ENCODE results near the gene CBR1. TPM values are rescaled to one million over a fixed set of nuclear protein-coding genes. Genes with fewer than 3 reads are reported as not detected.

CBR1 gene
- total and polyA plus RNA-seq, 2 donors (not counting 1 experiment from before 2014, with no cell fraction given), result 12.4 to 14.4 TPM

- Histone ChIP-seq H3K4me1 (ENCODE audit: control insufficient read depth in 2 of 2, insufficient read depth in 2 of 2, low read length in 2 of 2) (peaks cover 3 to 15% of the 10 kb centered on the region in 2 donors), H3K79me2 (ENCODE audit: control insufficient read depth, insufficient read depth, low read length) (peaks cover 7% of the 10 kb centered on the region), H3K27me3 (replicated peaks in 1 of 4; ENCODE audit: control extremely low read depth in 1 of 4, control insufficient read depth in 3 of 4, insufficient read depth in 4 of 4, low read length in 3 of 4) (no peaks in the 10 kb centered on the region), H3K27ac (ENCODE audit: low read length in 2 of 2) (no peak overlapping the region), H4K20me1 (ENCODE audit: control insufficient read depth, insufficient read depth, low read length, poor library complexity, severe bottlenecking) (no peaks in the 10 kb centered on the region), H3K9me3 (ENCODE audit: control extremely low read depth in 1 of 3, control insufficient read depth in 2 of 3, insufficient read depth in 1 of 3, low read length in 2 of 3) (peaks cover 2 to 3% (median 2%) of the 10 kb centered on the region in 3 donors), H3K9ac (ENCODE audit: low read length) (no peak overlapping the region), H3K4me3 (ENCODE audit: control extremely low read depth in 1 of 5, extremely low read depth in 1 of 5, insufficient read depth in 1 of 5, low read depth in 2 of 5, low read length in 4 of 5) (no peak overlapping the region), H2AFZ (ENCODE audit: insufficient read depth, low read depth, low read length, poor library complexity, severe bottlenecking) (no peak overlapping the region), H3K36me3 (replicated peaks in 1 of 2; ENCODE audit: control extremely low read depth in 1 of 2, control insufficient read depth in 1 of 2, extremely low read depth in 1 of 2, insufficient read depth in 2 of 2, low read length in 1 of 2) (no peaks in the 10 kb centered on the region), H3K4me2 (replicated peaks; ENCODE audit: low read depth, low read length, poor library complexity, severe bottlenecking) (no peak overlapping the region)
- intact Hi-C loops (cut with micrococcal nuclease), result loop anchor here (10.0 kb wide), 3 partner anchors 1201 to 1989 kb away; partner anchors contain the start of genes DYRK1A, MRPS6, SLC5A3 and VPS26C
- H3K4me1 Mint-ChIP-seq, result peaks cover 14% of the 10 kb centered on the region
- ATAC-seq (ENCODE audit: low read depth) (no peak), DNase-seq (no peak)
- ChIA-PET POLR2A (interaction anchor here (0.7 to 1.1 kb wide), 2 partner anchors 17 to 20 kb away, joined by 3 to 9 read pairs; no protein-coding TSS in a partner anchor), CTCF (interaction anchor here (0.7 kb wide), 1 partner anchor 41 kb away, joined by 3 read pairs; no protein-coding TSS in a partner anchor)
- H3K27ac Mint-ChIP-seq, result no peak overlapping the region
- no peak overlapping the region for H3K4me3 Mint-ChIP-seq
- WGBS (ENCODE audit: insufficient coverage), result 95% methylated on average over 8 of the region's 14 CpGs
- no peaks in the 10 kb centered on the region for H3K27me3 Mint-ChIP-seq
- TF ChIP-seq CTCF (IDR thresholded peaks at IDR 0.05) (no peak), EZH2 (IDR thresholded peaks at IDR 0.05; ENCODE audit: borderline replicate concordance, insufficient read depth, low read depth, low read length, poor library complexity, severe bottlenecking) (no peak)
- no peaks in the 10 kb centered on the region for H3K9me3 Mint-ChIP-seq (ENCODE audit: insufficient read depth)
Observed at GRCh38 chr21:36063375-36064084, 6.3 kb upstream of the CBR1 start.

GRCh38 chr21:36064085-36064460 lies 5.8 kb upstream of the CBR1 start:
- Histone ChIP-seq H3K36me3 (replicated peaks in 1 of 2; ENCODE audit: control extremely low read depth in 1 of 2, control insufficient read depth in 1 of 2, extremely low read depth in 1 of 2, insufficient read depth in 2 of 2, low read length in 1 of 2) (no peaks in the 10 kb centered on the region), H3K27me3 (replicated peaks in 1 of 4; ENCODE audit: control extremely low read depth in 1 of 4, control insufficient read depth in 3 of 4, insufficient read depth in 4 of 4, low read length in 3 of 4) (no peaks in the 10 kb centered on the region), H3K4me1 (ENCODE audit: control insufficient read depth in 2 of 2, insufficient read depth in 2 of 2, low read length in 2 of 2) (peaks cover 5 to 16% of the 10 kb centered on the region in 2 donors), H3K9me3 (ENCODE audit: control extremely low read depth in 1 of 3, control insufficient read depth in 2 of 3, insufficient read depth in 1 of 3, low read length in 2 of 3) (peaks cover 2 to 8% (median 6%) of the 10 kb centered on the region in 3 donors), H4K20me1 (ENCODE audit: control insufficient read depth, insufficient read depth, low read length, poor library complexity, severe bottlenecking) (no peaks in the 10 kb centered on the region), H3K9ac (ENCODE audit: low read length) (no peak overlapping the region), H3K27ac (ENCODE audit: low read length in 2 of 2) (no peak overlapping the region), H2AFZ (ENCODE audit: insufficient read depth, low read depth, low read length, poor library complexity, severe bottlenecking) (no peak overlapping the region), H3K4me2 (replicated peaks; ENCODE audit: low read depth, low read length, poor library complexity, severe bottlenecking) (no peak overlapping the region), H3K79me2 (ENCODE audit: control insufficient read depth, insufficient read depth, low read length) (peaks cover 1% of the 10 kb centered on the region), H3K4me3 (ENCODE audit: control extremely low read depth in 1 of 5, extremely low read depth in 1 of 5, insufficient read depth in 1 of 5, low read depth in 2 of 5, low read length in 4 of 5) (no peak overlapping the region)
- no peak for ATAC-seq (ENCODE audit: low read depth)
- WGBS (ENCODE audit: insufficient coverage), result no CpG with 5 or more reads among the region's 4 CpGs
- no peak overlapping the region for H3K27ac Mint-ChIP-seq
- no peak for TF ChIP-seq EZH2 (IDR thresholded peaks at IDR 0.05; ENCODE audit: borderline replicate concordance, insufficient read depth, low read depth, low read length, poor library complexity, severe bottlenecking)
- TF ChIP-seq CTCF (IDR thresholded peaks at IDR 0.05), result no peak
- ChIA-PET CTCF (interaction anchor here (0.7 kb wide), 1 partner anchor 41 kb away, joined by 3 read pairs; no protein-coding TSS in a partner anchor), POLR2A (interaction anchor here (1.1 kb wide), 1 partner anchor 16 kb away, joined by 9 read pairs; no protein-coding TSS in a partner anchor)
- no peaks in the 10 kb centered on the region for H3K27me3 Mint-ChIP-seq
- DNase-seq, result no peak
- intact Hi-C loops (cut with micrococcal nuclease), result loop anchor here (10.0 kb wide), 3 partner anchors 1201 to 1989 kb away; partner anchors contain the start of genes DYRK1A, MRPS6, SLC5A3 and VPS26C
- H3K9me3 Mint-ChIP-seq (ENCODE audit: insufficient read depth), result peaks cover 1% of the 10 kb centered on the region
- peaks cover 9% of the 10 kb centered on the region for H3K4me1 Mint-ChIP-seq
- H3K4me3 Mint-ChIP-seq, result no peak overlapping the region

Data from B cell (primary cell).